Tibial nerve (tissue), 4 donors: ENCODE results near the gene PCSK5. TPM values are rescaled to one million over a fixed set of nuclear protein-coding genes. Genes with fewer than 3 reads are reported as not detected.

Source experiments
- DNase-seq, 2 donors: peaks; one replicate each; pipeline ENCODE4 v3.0.0-alpha.2; 2019; ENCODE audit warnings: low spot score in 2 of 2
- H3K27ac ChIP-seq, 4 donors: fragments of 200-600 bp; sonication (generic) in 3 of 4; one replicate each; pipeline ENCODE4 v1.5.1; 2017 to 2019; ENCODE audit warnings: mild to moderate bottlenecking in 1 of 4
- H3K27me3 ChIP-seq, 2 donors: fragments of 200-600 bp; sonication (generic) in 1 of 2; one replicate each; pipeline versions ENCODE4 v1.5.1 to v1.6.0; 2017 to 2019
- H3K36me3 ChIP-seq, 3 donors: fragments of 200-600 bp; sonication (generic); one replicate each; pipeline ENCODE4 v1.5.1; 2018 to 2019
- H3K4me1 ChIP-seq, 4 donors: fragments of 200-600 bp; sonication (generic) in 3 of 4; one replicate each; pipeline ENCODE4 v1.5.1; 2017 to 2019
- H3K4me3 ChIP-seq, 4 donors: fragments of 200-600 bp; sonication (generic) in 3 of 4; one replicate each; pipeline ENCODE4 v1.5.1; 2017 to 2019; ENCODE audit warnings: mild to moderate bottlenecking in 1 of 4, moderate library complexity in 1 of 4
- H3K9me3 ChIP-seq, 4 donors: fragments of 200-600 bp; sonication (generic) in 3 of 4; one replicate each; pipeline ENCODE4 v1.5.1; 2017 to 2019
- EP300 ChIP-seq, 2 donors: sonication (generic); formaldehyde crosslinking; IDR thresholded peaks; one replicate each; pipeline ENCODE4 v1.6.1; 2017; ENCODE audit warnings: antibody characterized with exemption in 2 of 2, mild to moderate bottlenecking in 1 of 2
- POLR2A ChIP-seq, 2 donors: fragments of 450-650 bp; IDR thresholded peaks; one replicate each; pipeline ENCODE4 v1.6.1; 2017; ENCODE audit warnings: antibody characterized with exemption in 2 of 2, mild to moderate bottlenecking in 2 of 2, moderate library complexity in 2 of 2
- WGBS, 2 donors: methylation state at CpG; one replicate each; pipeline ENCODE4 v1.1.5; 2018; 5-methylcytosine and 5-hydroxymethylcytosine counted together
- total RNA-seq, 4 donors: library from RNA; depleted of rRNA; stranded (reverse); fragments of >200 nt; gene quantifications; one replicate each; pipeline ENCODE4 v1.1.0, GENCODE V29; 2016
- TF ChIP-seq, protein P1 (sequence below), 5 experiments: fragments of 200-600 bp in 3 of 5; fragments of 450-650 bp in 2 of 5; sonication (generic) in 3 of 5; IDR thresholded peaks; one replicate each; pipeline ENCODE4 v1.5.1; 2016 to 2019; ENCODE audit warnings: antibody characterized with exemption in 5 of 5, mild to moderate bottlenecking in 3 of 5, moderate library complexity in 2 of 5

Gene PCSK5
- total RNA-seq, 4 donors from 2014 or later, result 12.5 to 32.7 (median 23.0) TPM

DNA sequence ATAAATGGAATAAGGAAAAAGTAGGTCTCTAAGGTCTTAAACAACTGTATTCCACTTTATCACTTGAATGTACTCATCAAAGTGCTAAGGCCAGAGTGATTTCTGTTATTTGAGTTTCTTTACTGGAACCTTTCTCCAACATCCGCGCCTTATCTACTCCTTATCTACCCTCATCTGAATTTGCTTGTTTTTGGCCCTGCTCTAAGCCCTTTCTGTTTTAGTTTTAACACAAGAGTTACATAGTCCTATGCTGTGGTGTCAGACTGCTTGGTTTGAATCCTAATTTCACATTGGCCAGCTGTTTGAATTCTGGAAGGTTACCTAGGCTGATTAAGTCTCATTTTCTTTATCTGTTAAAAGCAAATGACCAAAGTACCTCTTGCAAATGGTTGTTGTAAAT lies 128.3 kb downstream of the PCSK5 start:
- TF ChIP-seq EP300 (IDR thresholded peaks at IDR 0.05) (no peak), POLR2A (IDR thresholded peaks at IDR 0.05) (no peak)
- TF ChIP-seq, protein P1, sequence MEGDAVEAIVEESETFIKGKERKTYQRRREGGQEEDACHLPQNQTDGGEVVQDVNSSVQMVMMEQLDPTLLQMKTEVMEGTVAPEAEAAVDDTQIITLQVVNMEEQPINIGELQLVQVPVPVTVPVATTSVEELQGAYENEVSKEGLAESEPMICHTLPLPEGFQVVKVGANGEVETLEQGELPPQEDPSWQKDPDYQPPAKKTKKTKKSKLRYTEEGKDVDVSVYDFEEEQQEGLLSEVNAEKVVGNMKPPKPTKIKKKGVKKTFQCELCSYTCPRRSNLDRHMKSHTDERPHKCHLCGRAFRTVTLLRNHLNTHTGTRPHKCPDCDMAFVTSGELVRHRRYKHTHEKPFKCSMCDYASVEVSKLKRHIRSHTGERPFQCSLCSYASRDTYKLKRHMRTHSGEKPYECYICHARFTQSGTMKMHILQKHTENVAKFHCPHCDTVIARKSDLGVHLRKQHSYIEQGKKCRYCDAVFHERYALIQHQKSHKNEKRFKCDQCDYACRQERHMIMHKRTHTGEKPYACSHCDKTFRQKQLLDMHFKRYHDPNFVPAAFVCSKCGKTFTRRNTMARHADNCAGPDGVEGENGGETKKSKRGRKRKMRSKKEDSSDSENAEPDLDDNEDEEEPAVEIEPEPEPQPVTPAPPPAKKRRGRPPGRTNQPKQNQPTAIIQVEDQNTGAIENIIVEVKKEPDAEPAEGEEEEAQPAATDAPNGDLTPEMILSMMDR (IDR thresholded peaks at IDR 0.05), result no peak
- DNase-seq, result no peak
- Histone ChIP-seq H3K4me1 (peaks cover 0 to 9% (median 0%) of the 10 kb centered on the region in 4 donors), H3K4me3 (no peak overlapping the region), H3K9me3 (no peaks in the 10 kb centered on the region), H3K27ac (no peak overlapping the region), H3K27me3 (no peaks in the 10 kb centered on the region), H3K36me3 (no peaks in the 10 kb centered on the region)
- WGBS, 2 donors, result 90 to 98% methylated on average over 2 of the region's 2 CpGs

DNA sequence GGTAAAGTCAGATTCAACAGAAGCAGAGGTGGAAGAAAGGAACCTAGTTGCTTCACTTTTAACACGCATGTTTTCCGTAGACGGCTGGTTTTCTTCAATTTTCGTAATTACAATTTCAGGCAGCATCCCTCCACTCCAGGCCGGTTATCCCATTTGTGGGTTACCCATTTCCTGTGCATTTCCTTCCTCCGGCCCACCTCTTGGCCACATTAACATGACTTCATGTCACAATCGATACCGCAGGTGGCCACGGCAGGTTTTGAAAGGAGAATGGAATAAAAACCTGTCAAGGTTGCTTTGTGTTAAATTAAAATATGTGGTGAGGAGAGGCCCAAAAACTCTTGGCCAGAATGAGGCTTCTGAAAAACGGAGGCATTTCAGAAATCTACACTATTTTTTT lies 130.2 kb downstream of the PCSK5 start:
- Histone ChIP-seq H3K4me3 (no peak overlapping the region), H3K27ac (no peak overlapping the region), H3K36me3 (no peaks in the 10 kb centered on the region), H3K9me3 (no peaks in the 10 kb centered on the region), H3K27me3 (no peaks in the 10 kb centered on the region), H3K4me1 (no peaks in the 10 kb centered on the region)
- 74 to 80% methylated on average over 10 of the region's 10 CpGs for WGBS, 2 donors
- no peak for DNase-seq
- TF ChIP-seq, protein P1 (IDR thresholded peaks at IDR 0.05), result no peak
- TF ChIP-seq POLR2A (IDR thresholded peaks at IDR 0.05), result no peak
- no peak for TF ChIP-seq EP300 (IDR thresholded peaks at IDR 0.05)

DNA sequence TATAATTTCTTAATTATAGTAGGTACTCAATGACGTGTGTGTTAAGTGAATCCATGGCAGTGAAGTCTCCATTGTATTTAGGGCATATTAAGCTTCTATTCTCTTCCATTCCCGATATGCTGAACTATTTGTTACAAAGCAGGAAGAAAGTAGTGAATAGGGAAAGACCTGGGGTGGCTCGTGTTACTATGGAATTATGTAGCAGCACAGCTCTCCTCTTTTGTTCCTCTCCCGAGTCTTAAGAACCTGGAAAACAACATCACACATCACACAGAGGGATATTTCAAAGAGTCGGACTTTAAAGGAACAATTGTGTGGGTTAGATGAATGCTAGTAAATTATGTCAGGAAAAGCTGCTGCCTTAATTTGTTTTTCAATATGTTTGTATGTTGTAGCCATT lies 131.8 kb downstream of the PCSK5 start:
- WGBS, 2 donors, result 68 to 72% methylated on average over 5 of the region's 5 CpGs
- Histone ChIP-seq H3K4me3 (no peak overlapping the region), H3K9me3 (no peaks in the 10 kb centered on the region), H3K27ac (no peak overlapping the region), H3K4me1 (no peaks in the 10 kb centered on the region), H3K27me3 (no peaks in the 10 kb centered on the region), H3K36me3 (peaks cover 0 to 10% (median 0%) of the 10 kb centered on the region in 3 donors)
- TF ChIP-seq, protein P1 (IDR thresholded peaks at IDR 0.05), result no peak
- TF ChIP-seq POLR2A (IDR thresholded peaks at IDR 0.05), result no peak
- TF ChIP-seq EP300 (IDR thresholded peaks at IDR 0.05), result no peak
- no peak for DNase-seq

DNA sequence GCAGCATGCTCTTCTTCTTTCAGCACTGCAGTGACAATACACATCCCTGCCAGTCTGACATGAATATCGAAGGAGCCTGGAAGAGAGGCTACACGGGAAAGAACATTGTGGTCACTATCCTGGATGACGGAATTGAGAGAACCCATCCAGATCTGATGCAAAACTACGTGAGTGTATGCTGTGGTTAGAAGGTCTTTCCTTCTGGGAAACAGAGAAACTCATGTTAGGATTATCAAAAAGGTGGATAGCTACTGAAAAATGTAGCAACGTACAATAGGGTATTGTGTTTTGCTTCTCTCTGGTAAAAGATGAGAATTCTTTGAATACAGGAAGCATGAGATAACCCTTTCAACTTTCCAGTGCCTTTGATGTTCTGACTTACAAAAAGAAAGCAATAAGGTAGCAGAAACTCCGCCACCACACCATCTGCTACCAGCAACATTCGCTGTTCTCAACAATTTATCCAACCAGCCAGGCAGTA lies 133.3 kb downstream of the PCSK5 start:
- Histone ChIP-seq H3K4me3 (no peak overlapping the region), H3K36me3 (peaks cover 0 to 13% (median 0%) of the 10 kb centered on the region in 3 donors), H3K4me1 (no peaks in the 10 kb centered on the region), H3K27ac (no peak overlapping the region), H3K27me3 (no peaks in the 10 kb centered on the region), H3K9me3 (no peaks in the 10 kb centered on the region)
- TF ChIP-seq, protein P1 (IDR thresholded peaks at IDR 0.05), result no peak
- no peak for TF ChIP-seq EP300 (IDR thresholded peaks at IDR 0.05)
- no peak for TF ChIP-seq POLR2A (IDR thresholded peaks at IDR 0.05)
- 62 to 66% methylated on average over 7 of the region's 7 CpGs for WGBS, 2 donors
- DNase-seq, result no peak

DNA sequence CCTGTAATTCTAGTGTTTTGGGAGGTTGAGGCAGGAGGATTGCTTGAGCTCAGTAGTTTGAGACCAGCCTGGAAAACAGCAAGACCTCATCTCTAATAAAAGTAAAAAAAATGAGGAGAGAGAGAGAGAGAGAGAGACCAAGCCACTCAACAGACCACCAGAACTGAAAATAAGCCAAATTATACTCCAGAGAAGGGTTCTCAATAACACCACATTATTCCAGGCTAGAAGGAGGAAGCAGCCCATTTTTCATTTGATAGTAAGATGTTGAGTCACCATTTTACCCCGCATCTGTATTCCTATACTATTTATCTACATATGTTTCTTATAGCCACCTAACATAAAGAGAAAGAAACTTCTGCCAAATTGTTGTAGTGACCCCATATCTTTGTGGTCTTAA lies 134.8 kb downstream of the PCSK5 start:
- H3K4me3 ChIP-seq, result no peak overlapping the region
- H3K4me1 ChIP-seq, result no peaks in the 10 kb centered on the region
- TF ChIP-seq EP300 (IDR thresholded peaks at IDR 0.05) (no peak), POLR2A (IDR thresholded peaks at IDR 0.05) (no peak)
- TF ChIP-seq, protein P1 (IDR thresholded peaks at IDR 0.05), result no peak
- no peak overlapping the region for H3K27ac ChIP-seq
- WGBS, 2 donors, result 83 to 87% methylated on average over 1 of the region's 1 CpG
- DNase-seq, result no peak
- no peaks in the 10 kb centered on the region for H3K27me3 ChIP-seq
- H3K36me3 ChIP-seq, result peaks cover 0 to 16% (median 0%) of the 10 kb centered on the region in 3 donors
- H3K9me3 ChIP-seq, result no peaks in the 10 kb centered on the region
